GM21717 (cell line): ENCODE results near the gene MISP.

ENCODE experiments used
- ATAC-seq: cut with Tn5 transposase; IDR thresholded peaks from one replicate; pipeline ENCODE4 v1.9.1; 2021; ENCODE audit warnings: mild to moderate bottlenecking, moderate library complexity; ENCODE audit not compliant: unreplicated experiment

Gene MISP

GRCh38 chr19:746208-746819 lies 4.6 kb upstream of the MISP start:
- no peak for ATAC-seq

GRCh38 chr19:746956-747355 lies 4.0 kb upstream of the MISP start:
- no peak for ATAC-seq

- ATAC-seq = no peak
These were observed 3.3 kb upstream of the MISP start for GRCh38 chr19:747432-748273.

- no peak for ATAC-seq
These were observed 2.7 kb upstream of the MISP start for GRCh38 chr19:748274-748598.

- no peak for ATAC-seq
These were observed 1.1 kb upstream of the MISP start for GRCh38 chr19:749811-750210.

GRCh38 chr19:751501-752341 lies 809 bp downstream of the MISP start:
- no peak for ATAC-seq

- no peak for ATAC-seq
These were observed 2.0 kb downstream of the MISP start for GRCh38 chr19:752652-753517.

GRCh38 chr19:754530-754929 lies 3.6 kb downstream of the MISP start:
- no peak for ATAC-seq

GRCh38 chr19:755063-755462 lies 4.2 kb downstream of the MISP start:
- ATAC-seq = no peak

- no peak for ATAC-seq
These were observed 5.3 kb downstream of the MISP start for GRCh38 chr19:756236-756635.

GRCh38 chr19:756821-757688 lies 6.1 kb downstream of the MISP start:
- ATAC-seq = no peak

- no peak for ATAC-seq
These were observed 7.1 kb downstream of the MISP start for GRCh38 chr19:757811-758668.

GRCh38 chr19:763181-763580 lies 12.3 kb downstream of the MISP start:
- no peak for ATAC-seq

- no peak for ATAC-seq
These were observed 13.0 kb downstream of the MISP start for GRCh38 chr19:763869-764268.

- no peak for ATAC-seq
These were observed 13.4 kb downstream of the MISP start for GRCh38 chr19:764301-764700.

- no peak for ATAC-seq
These were observed 14.3 kb downstream of the MISP start for GRCh38 chr19:765179-765738.

- no peak for ATAC-seq
These were observed 17.5 kb downstream of the MISP start for GRCh38 chr19:768424-768823.

- ATAC-seq = no peak
These were observed 18.7 kb downstream of the MISP start for GRCh38 chr19:769616-770015.

- no peak for ATAC-seq
These were observed 20.4 kb downstream of the MISP start for GRCh38 chr19:771332-771785.
